Suprapubic skin (tissue), 4 donors: Measurements from ENCODE around the gene MAD1L1.

ENCODE experiments used
- CTCF ChIP-seq, 2 donors: fragments of 200-600 bp in 1 of 2; fragments of 450-650 bp in 1 of 2; sonication (generic) in 1 of 2; IDR thresholded peaks; one replicate each; pipeline ENCODE4 v1.5.1; 2016 to 2019; ENCODE audit warnings: antibody characterized with exemption in 2 of 2, mild to moderate bottlenecking in 1 of 2, moderate library complexity in 1 of 2
- EP300 ChIP-seq: sonication (generic); formaldehyde crosslinking; IDR thresholded peaks from one replicate; pipeline ENCODE4 v1.6.1; 2017; ENCODE audit warnings: antibody characterized with exemption
- POLR2A ChIP-seq, 2 donors: fragments of 450-650 bp; IDR thresholded peaks; one replicate each; pipeline ENCODE4 v1.6.1; 2017; ENCODE audit warnings: antibody characterized with exemption in 2 of 2, mild to moderate bottlenecking in 2 of 2, moderate library complexity in 2 of 2
- POLR2AphosphoS5 ChIP-seq, 3 donors: sonication (generic); formaldehyde crosslinking; IDR thresholded peaks; one replicate each; pipeline ENCODE4 v1.6.1; 2017; ENCODE audit warnings: antibody characterized with exemption in 3 of 3

DNA sequence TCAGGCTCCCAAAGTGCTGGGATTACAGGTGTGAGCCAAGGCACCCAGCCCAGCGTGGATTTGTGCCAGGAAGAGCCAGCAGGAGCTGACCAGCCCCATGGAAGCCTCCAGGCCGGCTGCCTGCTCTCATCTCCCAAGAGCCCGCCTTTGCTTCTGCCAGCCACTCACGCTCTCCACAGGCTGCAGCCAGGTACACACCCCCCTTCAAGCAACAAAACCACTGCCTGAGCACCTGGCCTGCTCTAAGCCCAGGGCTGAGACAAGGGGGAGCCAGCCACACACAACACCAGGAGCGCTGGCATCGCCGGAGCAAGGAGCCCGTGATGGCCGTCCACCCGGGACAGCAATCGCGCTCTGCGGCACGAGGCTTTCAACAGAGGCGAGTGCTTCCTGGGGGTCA, 34.5 kb downstream of the MAD1L1 start:
- TF ChIP-seq CTCF (IDR thresholded peaks at IDR 0.05) = no peak
- TF ChIP-seq POLR2A (IDR thresholded peaks at IDR 0.05) = no peak
- no peak for TF ChIP-seq EP300
- no peak for TF ChIP-seq POLR2AphosphoS5 (IDR thresholded peaks at IDR 0.05)
